GM10847 (cell line): ENCODE measurements around the gene GATD1.

Source experiments
- POLR2A ChIP-seq: IDR thresholded peaks from 2 replicates; pipeline ENCODE4 v1.6.1; 2011; ENCODE audit not compliant: insufficient read length; ENCODE audit errors: extremely low read depth

Gene GATD1

GRCh38 chr11:802693-803466 is 25.6 kb upstream of the GATD1 start:
- no peak for TF ChIP-seq POLR2A

GRCh38 chr11:802018-802617 is 24.8 kb upstream of the GATD1 start:
- no peak for TF ChIP-seq POLR2A

- TF ChIP-seq POLR2A = no peak
Measured at GRCh38 chr11:801097-801780, 24.0 kb upstream of the GATD1 start.

- no peak for TF ChIP-seq POLR2A
Measured at GRCh38 chr11:800473-800872, 23.2 kb upstream of the GATD1 start.

- no peak for TF ChIP-seq POLR2A
Measured at GRCh38 chr11:799641-800316, 22.5 kb upstream of the GATD1 start.

- TF ChIP-seq POLR2A = peak; percentile 37
Measured at GRCh38 chr11:798093-798713, 20.9 kb upstream of the GATD1 start, which contains the start of gene SLC25A22. Gene SLC25A22, minus strand, starts transcription at chr11:798281. Its CDS starts 3,275 bp downstream, at chr11:795006.

GRCh38 chr11:797296-798092 is 20.2 kb upstream of the GATD1 start:
- TF ChIP-seq POLR2A = peak; percentile 41

GRCh38 chr11:796565-797295 is 19.4 kb upstream of the GATD1 start:
- no peak for TF ChIP-seq POLR2A

GRCh38 chr11:795634-796564 is 18.6 kb upstream of the GATD1 start:
- TF ChIP-seq POLR2A = peak; percentile 43

GRCh38 chr11:794766-795633 is 17.7 kb upstream of the GATD1 start:
- TF ChIP-seq POLR2A = no peak

GRCh38 chr11:794013-794765 is 16.9 kb upstream of the GATD1 start:
- TF ChIP-seq POLR2A = no peak
